ENCODE data around the gene OLFM4. TPM values are rescaled to one million over a fixed set of nuclear protein-coding genes. Genes with fewer than 3 reads are reported as not detected.

The OLFM4 gene
- polyA plus RNA-seq, 1 experiment: 4.5 TPM

DNA sequence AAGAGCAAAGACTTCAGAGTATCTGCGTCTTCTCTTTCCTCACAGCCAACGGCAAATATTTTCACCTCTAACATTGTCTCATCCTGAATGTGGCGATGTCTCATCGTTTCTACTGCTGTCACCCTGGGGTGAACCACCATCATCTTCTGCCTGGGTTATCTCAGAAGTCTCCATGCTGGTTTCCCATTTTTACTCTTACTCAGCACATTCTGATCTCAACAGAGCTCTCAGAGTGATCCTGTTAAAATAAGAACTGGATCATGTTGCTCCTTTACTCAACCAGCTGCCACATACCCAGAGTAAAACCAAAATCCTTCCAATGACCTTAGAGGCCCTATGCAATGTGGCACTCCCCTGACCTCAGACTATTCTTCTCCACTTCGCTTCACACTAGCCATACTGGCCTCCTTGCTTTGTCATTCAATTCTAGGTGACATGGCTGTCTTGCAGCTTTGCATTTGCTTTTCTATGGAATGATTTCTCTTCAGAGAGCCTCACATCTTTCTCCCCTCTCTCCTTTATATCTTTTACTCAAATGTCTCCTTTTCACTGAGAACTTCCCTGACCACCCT is 7.8 kb upstream of the OLFM4 start:
- no peaks in the 10 kb centered on the region for H3K27me3 ChIP-seq (ENCODE audit: control insufficient read depth, insufficient read depth, low read length)
- H3K36me3 ChIP-seq (ENCODE audit: control insufficient read depth, insufficient read depth, low read length): no peaks in the 10 kb centered on the region
- CTCF ChIA-PET: interaction anchor here (0.6 kb wide), 1 partner anchor 1379 kb away, joined by 3 read pairs; no protein-coding TSS in a partner anchor
- H3K4me3 ChIP-seq (ENCODE audit: low read depth, low read length): no peak overlapping the region
- TF ChIP-seq, protein P1, sequence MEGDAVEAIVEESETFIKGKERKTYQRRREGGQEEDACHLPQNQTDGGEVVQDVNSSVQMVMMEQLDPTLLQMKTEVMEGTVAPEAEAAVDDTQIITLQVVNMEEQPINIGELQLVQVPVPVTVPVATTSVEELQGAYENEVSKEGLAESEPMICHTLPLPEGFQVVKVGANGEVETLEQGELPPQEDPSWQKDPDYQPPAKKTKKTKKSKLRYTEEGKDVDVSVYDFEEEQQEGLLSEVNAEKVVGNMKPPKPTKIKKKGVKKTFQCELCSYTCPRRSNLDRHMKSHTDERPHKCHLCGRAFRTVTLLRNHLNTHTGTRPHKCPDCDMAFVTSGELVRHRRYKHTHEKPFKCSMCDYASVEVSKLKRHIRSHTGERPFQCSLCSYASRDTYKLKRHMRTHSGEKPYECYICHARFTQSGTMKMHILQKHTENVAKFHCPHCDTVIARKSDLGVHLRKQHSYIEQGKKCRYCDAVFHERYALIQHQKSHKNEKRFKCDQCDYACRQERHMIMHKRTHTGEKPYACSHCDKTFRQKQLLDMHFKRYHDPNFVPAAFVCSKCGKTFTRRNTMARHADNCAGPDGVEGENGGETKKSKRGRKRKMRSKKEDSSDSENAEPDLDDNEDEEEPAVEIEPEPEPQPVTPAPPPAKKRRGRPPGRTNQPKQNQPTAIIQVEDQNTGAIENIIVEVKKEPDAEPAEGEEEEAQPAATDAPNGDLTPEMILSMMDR (IDR thresholded peaks at IDR 0.05; ENCODE audit: insufficient read depth, low read depth, low read length): no peak
- DNase-seq (ENCODE audit: low read depth): no peak
- POLR2A ChIA-PET: no interaction called here

GRCh38 chr13:53023246-53023645 is 5.4 kb upstream of the OLFM4 start:
- Histone ChIP-seq H3K36me3 (ENCODE audit: control insufficient read depth, insufficient read depth, low read length) (no peaks in the 10 kb centered on the region), H3K4me3 (ENCODE audit: low read depth, low read length) (no peak overlapping the region), H3K27me3 (ENCODE audit: control insufficient read depth, insufficient read depth, low read length) (no peaks in the 10 kb centered on the region)
- ChIA-PET POLR2A (no interaction called here), CTCF (no interaction called here)
- TF ChIP-seq, protein P1 (IDR thresholded peaks at IDR 0.05; ENCODE audit: insufficient read depth, low read depth, low read length): no peak
- DNase-seq (ENCODE audit: low read depth): no peak

- no peak for DNase-seq (ENCODE audit: low read depth)
- TF ChIP-seq, protein P1 (IDR thresholded peaks at IDR 0.05; ENCODE audit: insufficient read depth, low read depth, low read length): no peak
- H3K36me3 ChIP-seq (ENCODE audit: control insufficient read depth, insufficient read depth, low read length): no peaks in the 10 kb centered on the region
- ChIA-PET POLR2A (no interaction called here), CTCF (interaction anchor here (1.0 to 1.1 kb wide), 2 partner anchors 9 to 60 kb away, joined by 3 to 4 read pairs; no protein-coding TSS in a partner anchor)
- H3K4me3 ChIP-seq (ENCODE audit: low read depth, low read length): no peak overlapping the region
- no peaks in the 10 kb centered on the region for H3K27me3 ChIP-seq (ENCODE audit: control insufficient read depth, insufficient read depth, low read length)
These were observed 550 bp upstream of the OLFM4 start for GRCh38 chr13:53028063-53028462.

DNA sequence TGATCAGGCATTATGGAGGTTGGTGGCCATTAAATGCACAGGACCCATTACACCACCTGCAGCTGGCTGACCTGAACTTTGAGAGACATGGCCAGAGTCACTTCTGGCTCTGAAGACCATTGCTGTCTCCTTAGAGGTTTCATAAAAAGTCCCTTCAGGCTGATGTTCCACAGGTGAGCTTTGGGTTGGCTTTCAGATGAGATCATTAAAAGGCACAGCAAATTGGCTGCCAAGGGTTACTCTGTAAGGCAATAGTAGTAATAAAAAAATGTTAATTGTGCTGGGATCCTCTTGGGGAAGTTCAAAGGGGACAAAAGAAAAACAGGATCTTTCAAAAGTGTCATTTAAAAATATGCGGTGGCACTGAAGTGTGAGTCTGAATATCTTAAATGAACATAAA is 4.2 kb downstream of the OLFM4 start:
- TF ChIP-seq, protein P1 (IDR thresholded peaks at IDR 0.05; ENCODE audit: insufficient read depth, low read depth, low read length): no peak
- no peak for DNase-seq (ENCODE audit: low read depth)
- ChIA-PET CTCF (no interaction called here), POLR2A (no interaction called here)
- no peaks in the 10 kb centered on the region for H3K27me3 ChIP-seq (ENCODE audit: control insufficient read depth, insufficient read depth, low read length)
- no peak overlapping the region for H3K4me3 ChIP-seq (ENCODE audit: low read depth, low read length)
- H3K36me3 ChIP-seq (ENCODE audit: control insufficient read depth, insufficient read depth, low read length): no peaks in the 10 kb centered on the region

- CTCF ChIA-PET: interaction anchor here (0.9 to 1.5 kb wide), 2 partner anchors 24 to 71 kb away, joined by 3 to 4 read pairs; no protein-coding TSS in a partner anchor
- no peaks in the 10 kb centered on the region for H3K27me3 ChIP-seq (ENCODE audit: control insufficient read depth, insufficient read depth, low read length)
- TF ChIP-seq, protein P1 (IDR thresholded peaks at IDR 0.05; ENCODE audit: insufficient read depth, low read depth, low read length): no peak
- no peak for DNase-seq (ENCODE audit: low read depth)
- H3K4me3 ChIP-seq (ENCODE audit: low read depth, low read length): no peak overlapping the region
- H3K36me3 ChIP-seq (ENCODE audit: control insufficient read depth, insufficient read depth, low read length): no peaks in the 10 kb centered on the region
- POLR2A ChIA-PET: no interaction called here
These were observed 10.4 kb downstream of the OLFM4 start for GRCh38 chr13:53038993-53039392.
